SJCRH30 (cell line): ENCODE measurements around the gene HECW1. TPM values are rescaled to one million over a fixed set of nuclear protein-coding genes. Genes with fewer than 3 reads are reported as not detected.
"Not testable (repeated sequence)": the region's sequence is repeated elsewhere in the genome, so short reads cannot be mapped to it uniquely, and the experiment has no call there.

ENCODE experiments used
- DNase-seq, 2 experiments: peaks; one replicate each; pipeline ENCODE4 v3.0.0-alpha.2; 2015 to 2020
- H3K27ac ChIP-seq: fragments of 250-450 bp; sonication (Bioruptor Pico); 2 replicates; pipeline ENCODE4 v1.5.1; 2020; ENCODE audit warnings: mild to moderate bottlenecking, moderate library complexity
- H3K27me3 ChIP-seq: fragments of 250-450 bp; sonication (Bioruptor Pico); 2 replicates; pipeline ENCODE4 v1.5.1; 2020; ENCODE audit warnings: mild to moderate bottlenecking, moderate library complexity
- H3K36me3 ChIP-seq: fragments of 250-450 bp; sonication (Bioruptor Pico); 2 replicates; pipeline ENCODE4 v1.5.1; 2020; ENCODE audit warnings: mild to moderate bottlenecking, moderate library complexity
- H3K4me1 ChIP-seq: fragments of 250-450 bp; sonication (Bioruptor Pico); 2 replicates; pipeline ENCODE4 v1.5.1; 2020; ENCODE audit warnings: mild to moderate bottlenecking, moderate library complexity
- H3K4me3 ChIP-seq: fragments of 250-450 bp; sonication (Bioruptor Pico); 2 replicates; pipeline ENCODE4 v1.5.1; 2020; ENCODE audit warnings: mild to moderate bottlenecking, moderate library complexity
- H3K9me3 ChIP-seq: fragments of 250-450 bp; sonication (Bioruptor Pico); replicated peaks from 2 replicates; pipeline ENCODE4 v1.5.1; 2020; ENCODE audit warnings: mild to moderate bottlenecking, moderate library complexity
- total RNA-seq: library from RNA; depleted of rRNA; stranded (reverse); fragments of >200 nt; shearing (Covaris generic); gene quantifications from 2 replicates; pipeline ENCODE4 v1.2.3, GENCODE V29; 2014

HECW1 gene
- total RNA-seq, 1 experiment from 2014 or later: not detected

DNA sequence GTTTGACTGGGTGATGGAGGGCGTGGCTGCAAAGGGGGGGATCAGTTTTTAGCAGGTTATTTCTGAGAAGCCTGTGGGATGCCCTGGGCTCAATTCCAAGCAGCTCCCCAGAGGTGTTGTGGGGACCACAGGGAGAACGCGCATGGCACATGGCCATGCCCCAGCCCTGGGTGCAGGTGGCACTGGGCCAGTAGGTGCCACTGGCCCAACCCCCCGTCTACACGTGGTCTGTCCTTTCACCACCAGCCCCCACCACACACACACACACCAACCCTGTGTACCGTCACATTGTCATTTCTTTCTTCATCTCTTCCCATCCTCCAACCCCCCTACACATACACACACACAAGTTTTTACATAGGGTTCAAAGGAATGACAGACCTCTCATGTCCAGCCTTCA lies 355.4 kb downstream of the HECW1 start:
- H3K36me3 ChIP-seq: no peaks in the 10 kb centered on the region
- DNase-seq: no peak
- H3K27ac ChIP-seq: no peak overlapping the region
- H3K9me3 ChIP-seq: no peaks in the 10 kb centered on the region
- no peak overlapping the region for H3K4me3 ChIP-seq
- peaks cover 20% of the 10 kb centered on the region for H3K27me3 ChIP-seq
- H3K4me1 ChIP-seq: no peaks in the 10 kb centered on the region

DNA sequence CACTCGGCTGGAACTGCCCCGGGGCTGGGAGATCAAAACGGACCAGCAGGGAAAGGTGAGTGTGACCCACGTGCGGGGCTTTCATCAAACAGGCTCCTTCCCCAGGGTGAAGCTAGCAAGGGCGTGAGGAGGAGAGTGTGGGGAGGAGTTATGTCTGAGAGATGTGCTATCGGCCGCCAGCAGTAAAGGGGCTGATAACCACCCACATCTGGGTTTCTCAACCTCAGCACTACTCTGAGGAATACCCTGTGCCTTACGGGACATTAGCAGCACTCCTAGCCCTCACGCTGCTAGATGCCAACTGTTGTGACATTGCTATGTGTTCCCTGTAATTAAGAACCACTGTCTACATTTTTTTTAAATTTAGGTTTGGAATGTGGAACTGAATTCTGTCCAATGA lies 356.6 kb downstream of the HECW1 start:
- peaks cover 17% of the 10 kb centered on the region for H3K27me3 ChIP-seq
- no peak for DNase-seq

DNA sequence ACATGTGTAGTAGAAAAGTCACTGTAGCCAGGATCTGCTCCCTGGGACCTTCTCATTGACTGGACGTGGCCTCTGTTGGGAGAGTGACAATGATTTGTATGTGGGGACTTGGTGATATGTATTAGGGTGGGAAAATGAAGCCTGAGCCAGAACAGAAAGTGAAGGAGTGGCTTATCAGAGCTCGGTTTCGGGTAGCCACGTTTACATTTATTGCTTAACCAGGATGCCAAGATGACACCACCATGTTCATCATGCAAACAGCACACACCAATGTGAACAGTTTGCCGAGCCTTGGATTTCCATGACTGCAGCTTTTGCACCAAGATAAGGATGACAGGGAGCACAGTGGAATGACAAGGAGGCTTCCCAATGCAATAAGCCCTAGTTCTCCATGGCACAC lies 357.7 kb downstream of the HECW1 start:
- Histone ChIP-seq H3K9me3 (no peaks in the 10 kb centered on the region), H3K4me3 (no peak overlapping the region), H3K36me3 (no peaks in the 10 kb centered on the region), H3K27ac (no peak overlapping the region), H3K4me1 (no peaks in the 10 kb centered on the region), H3K27me3 (peaks cover 20% of the 10 kb centered on the region)
- no peak for DNase-seq

More for the DNA sequence above, 356.6 kb downstream of the HECW1 start:
- Histone ChIP-seq H3K9me3 (no peaks in the 10 kb centered on the region), H3K36me3 (no peaks in the 10 kb centered on the region), H3K27ac (no peak overlapping the region), H3K4me3 (no peak overlapping the region), H3K4me1 (no peaks in the 10 kb centered on the region)

DNA sequence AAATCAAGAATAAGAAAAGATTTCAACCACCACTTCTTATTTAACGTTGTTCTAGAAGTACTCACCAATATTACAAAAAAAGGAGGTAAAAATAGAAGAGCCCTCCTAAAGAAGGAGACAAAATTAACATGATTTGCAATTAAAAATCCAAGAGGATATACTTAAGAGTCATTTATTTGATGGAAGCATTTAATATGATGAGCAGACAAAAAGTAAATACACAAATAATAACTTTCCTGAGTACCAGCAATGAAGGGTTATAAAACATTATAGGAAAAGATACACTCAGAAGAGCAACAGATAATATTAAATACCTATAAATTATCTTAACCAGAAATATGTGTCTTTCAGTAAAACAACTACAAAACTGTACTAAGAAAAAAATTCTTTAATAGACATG lies 363.5 kb downstream of the HECW1 start:
- H3K9me3 ChIP-seq: no peaks in the 10 kb centered on the region
- no peaks in the 10 kb centered on the region for H3K4me1 ChIP-seq
- no peaks in the 10 kb centered on the region for H3K36me3 ChIP-seq
- H3K4me3 ChIP-seq: no peak overlapping the region
- no peak overlapping the region for H3K27ac ChIP-seq
- 0 out of 2 replicates have a peak, but pooled peaks cover 9% of the 10 kb centered on the region for H3K27me3 ChIP-seq
- DNase-seq: no peak

DNA sequence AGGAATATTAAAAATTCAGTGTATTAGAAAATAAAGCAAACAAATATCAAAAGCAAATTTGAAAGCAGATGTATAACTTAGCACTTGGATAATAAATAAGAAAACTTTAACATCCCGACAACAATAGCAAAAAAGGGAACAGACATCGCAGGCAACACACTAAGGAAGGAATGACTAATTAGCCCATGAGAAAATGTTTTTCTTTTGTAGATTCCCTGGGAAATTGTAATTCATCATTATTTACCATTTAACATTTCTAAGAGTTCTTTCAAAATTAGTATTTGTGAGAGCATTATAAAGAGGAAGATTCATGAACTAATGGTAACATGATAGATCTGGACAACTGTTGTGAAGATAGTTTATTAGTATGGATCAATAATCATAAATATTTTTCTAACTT lies 364.4 kb downstream of the HECW1 start:
- H3K27me3 ChIP-seq: 0 out of 2 replicates have a peak, but pooled peaks cover 7% of the 10 kb centered on the region
- no peaks in the 10 kb centered on the region for H3K9me3 ChIP-seq
- no peaks in the 10 kb centered on the region for H3K36me3 ChIP-seq
- no peak overlapping the region for H3K27ac ChIP-seq
- H3K4me3 ChIP-seq: no peak overlapping the region
- H3K4me1 ChIP-seq: no peaks in the 10 kb centered on the region
- DNase-seq: no peak

DNA sequence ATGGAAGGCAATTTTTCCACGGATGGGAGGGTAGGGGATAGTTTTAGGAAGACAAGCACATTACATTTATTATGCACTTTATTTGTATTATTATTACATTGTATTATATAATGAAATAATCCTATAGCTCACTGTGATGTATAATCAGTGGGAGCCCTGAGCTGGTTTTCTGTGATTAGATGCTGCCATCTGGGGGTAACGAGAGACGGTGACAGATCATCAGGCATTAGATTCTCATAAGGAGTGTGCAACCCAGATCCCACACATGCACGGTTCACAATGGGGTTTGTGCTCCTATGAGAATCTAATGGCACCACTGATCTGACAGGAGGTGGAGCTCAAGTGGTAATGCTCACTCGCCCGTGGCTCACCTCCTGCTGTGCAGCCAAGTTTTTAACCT lies 366.6 kb downstream of the HECW1 start:
- Histone ChIP-seq H3K4me1 (no peaks in the 10 kb centered on the region), H3K27ac (no peak overlapping the region), H3K36me3 (no peaks in the 10 kb centered on the region), H3K9me3 (no peaks in the 10 kb centered on the region), H3K27me3 (0 out of 2 replicates have a peak, but pooled peaks cover 3% of the 10 kb centered on the region), H3K4me3 (no peak overlapping the region)
- DNase-seq: peak in 1 of 2 experiments; percentile 30

DNA sequence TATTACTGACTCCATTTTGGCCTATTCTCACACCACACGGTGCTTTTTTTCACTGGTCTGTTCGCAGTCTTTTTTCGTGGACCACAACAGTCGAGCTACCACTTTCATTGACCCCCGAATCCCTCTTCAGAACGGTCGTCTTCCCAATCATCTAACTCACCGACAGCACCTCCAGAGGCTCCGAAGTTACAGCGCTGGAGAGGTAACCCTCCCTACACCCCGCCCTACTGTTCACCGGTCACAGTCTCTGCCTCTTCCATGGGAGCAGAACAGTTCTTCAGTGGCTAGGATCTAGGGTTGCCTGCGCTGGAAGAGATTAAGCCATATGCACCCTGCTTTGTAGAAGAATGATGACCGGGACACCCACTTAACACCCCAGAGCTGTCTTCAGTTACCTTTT lies 367.1 kb downstream of the HECW1 start:
- no peaks in the 10 kb centered on the region for H3K9me3 ChIP-seq
- H3K4me3 ChIP-seq: no peak overlapping the region
- DNase-seq: no peak
- H3K36me3 ChIP-seq: no peaks in the 10 kb centered on the region
- H3K27me3 ChIP-seq: 0 out of 2 replicates have a peak, but pooled peaks cover 3% of the 10 kb centered on the region
- no peaks in the 10 kb centered on the region for H3K4me1 ChIP-seq
- no peak overlapping the region for H3K27ac ChIP-seq

DNA sequence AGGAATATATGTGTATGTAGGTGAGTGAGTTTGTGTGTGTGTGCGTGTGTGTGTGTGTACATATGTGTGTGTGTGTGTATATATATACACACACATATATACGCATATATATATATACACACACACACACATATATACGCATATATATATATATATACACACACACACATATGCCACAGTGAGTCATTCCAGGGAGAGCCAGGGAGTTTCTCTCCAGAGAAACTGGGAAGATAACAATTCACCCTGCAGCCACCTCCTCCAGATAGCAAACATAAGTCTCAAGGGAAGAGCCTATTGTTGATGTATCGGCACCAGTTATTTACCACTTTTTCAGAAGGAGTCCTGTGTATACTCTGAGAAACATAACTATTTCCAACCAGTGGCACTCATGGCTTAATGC lies 368.1 kb downstream of the HECW1 start:
- Histone ChIP-seq H3K9me3 (no peaks in the 10 kb centered on the region), H3K4me3 (no peak overlapping the region), H3K4me1 (no peaks in the 10 kb centered on the region), H3K27me3 (no peaks in the 10 kb centered on the region), H3K36me3 (no peaks in the 10 kb centered on the region), H3K27ac (no peak overlapping the region)
- DNase-seq: no peak

DNA sequence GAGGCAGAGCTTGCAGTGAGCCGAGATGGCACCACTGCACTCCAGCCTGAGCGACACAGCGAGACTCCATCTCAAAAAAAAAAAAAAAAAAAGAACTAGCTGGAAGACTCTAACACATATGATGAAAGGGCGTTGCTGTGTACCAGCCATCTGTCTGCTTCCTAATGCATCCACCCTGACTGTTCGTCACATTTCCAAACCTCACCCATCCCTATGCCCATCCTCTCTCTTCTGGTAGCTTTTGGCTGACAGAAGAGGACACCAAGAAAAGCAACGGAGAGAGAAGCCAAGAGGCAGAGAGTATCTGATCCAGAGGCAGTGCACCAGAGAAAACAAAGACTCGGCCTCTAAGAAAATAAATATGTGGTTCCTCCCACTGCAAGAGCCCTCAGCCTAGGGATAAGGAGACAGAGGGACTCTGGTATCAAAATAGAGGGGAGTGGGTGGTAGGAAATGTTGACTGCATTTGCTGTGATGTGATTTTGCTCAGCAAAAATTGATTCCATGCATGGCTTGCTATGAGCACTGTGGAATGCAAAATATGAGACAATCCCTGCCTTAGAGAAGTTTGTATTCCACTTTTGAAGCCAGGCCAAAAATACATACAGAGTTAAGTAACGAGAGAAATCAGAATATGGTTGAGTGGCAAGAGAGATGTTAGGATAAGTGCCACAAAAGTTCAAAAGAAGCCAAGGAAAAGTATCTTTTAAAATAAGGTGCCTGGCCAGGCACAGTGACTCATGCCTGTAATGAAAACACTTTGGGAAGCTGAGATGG lies 369.6 kb downstream of the HECW1 start:
- no peak overlapping the region for H3K27ac ChIP-seq
- H3K9me3 ChIP-seq: no peaks in the 10 kb centered on the region
- H3K27me3 ChIP-seq: no peaks in the 10 kb centered on the region
- H3K4me3 ChIP-seq: no peak overlapping the region
- H3K4me1 ChIP-seq: no peaks in the 10 kb centered on the region
- no peaks in the 10 kb centered on the region for H3K36me3 ChIP-seq
- DNase-seq: no peak

DNA sequence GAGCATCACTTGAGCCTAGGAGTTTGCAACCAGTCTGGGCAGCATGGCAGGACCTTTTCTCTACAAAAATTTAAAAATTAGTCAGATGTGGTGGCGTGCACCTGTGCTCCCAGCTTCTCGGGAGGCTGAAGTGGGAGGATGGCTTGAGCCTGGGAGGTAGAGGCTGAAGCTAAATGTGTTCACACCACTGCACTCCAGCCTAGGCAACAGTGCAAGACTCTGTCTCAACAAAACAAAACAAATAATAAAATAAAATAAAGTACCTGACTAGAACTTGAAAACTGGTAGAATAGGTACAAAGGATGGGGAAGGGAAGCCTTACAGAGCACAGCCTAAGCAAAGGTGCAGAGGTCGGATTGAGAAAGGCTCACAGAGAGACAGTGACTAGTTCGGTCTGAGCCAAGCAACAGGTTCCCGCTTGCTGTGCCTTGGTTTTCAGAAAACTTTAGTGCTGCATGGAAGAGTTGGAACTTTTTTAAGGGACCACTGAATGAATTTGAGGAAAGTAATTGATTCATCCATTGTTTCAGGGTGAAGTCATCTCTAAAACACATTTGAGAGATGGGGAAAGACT lies 370.3 kb downstream of the HECW1 start:
- Histone ChIP-seq H3K4me3 (no peak overlapping the region), H3K27ac (no peak overlapping the region), H3K36me3 (no peaks in the 10 kb centered on the region), H3K9me3 (no peaks in the 10 kb centered on the region), H3K27me3 (no peaks in the 10 kb centered on the region), H3K4me1 (no peaks in the 10 kb centered on the region)
- DNase-seq: no peak

DNA sequence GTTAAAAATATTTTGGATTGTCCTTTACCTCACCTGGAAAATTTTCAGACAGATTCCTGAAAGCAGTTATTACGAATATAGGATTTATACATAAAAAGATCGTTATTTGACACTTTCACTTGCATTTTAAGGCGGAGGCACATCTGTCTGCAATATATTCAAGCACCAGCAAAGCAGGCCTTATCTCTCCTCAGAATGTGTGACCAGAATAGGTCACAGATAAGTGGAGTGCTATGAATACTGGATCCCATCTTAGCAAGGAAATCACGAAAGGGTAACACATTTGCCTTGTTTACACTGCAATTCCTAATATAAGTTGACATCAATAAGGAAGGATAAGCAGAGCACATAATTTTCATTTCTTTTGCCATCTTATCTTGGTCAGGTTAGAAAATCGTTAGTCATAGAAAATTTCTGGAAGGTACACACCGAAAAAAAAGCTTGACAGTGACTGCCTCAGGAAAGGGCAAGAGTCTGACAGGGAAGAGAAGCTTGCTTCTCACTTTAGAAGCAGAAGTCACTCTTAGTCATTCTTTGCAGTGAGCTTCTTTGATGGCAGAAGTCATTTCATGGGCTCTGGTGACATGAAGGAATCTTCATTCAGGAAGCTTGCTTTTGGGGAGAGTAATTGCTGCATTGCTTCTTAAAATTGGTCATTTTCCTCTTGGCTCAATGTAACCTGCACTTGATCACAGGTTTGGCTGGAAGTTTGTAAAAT lies 372.4 kb downstream of the HECW1 start:
- no peak for DNase-seq
- Histone ChIP-seq H3K4me1 (no peaks in the 10 kb centered on the region), H3K27ac (no peak overlapping the region), H3K4me3 (no peak overlapping the region), H3K27me3 (no peaks in the 10 kb centered on the region), H3K9me3 (no peaks in the 10 kb centered on the region), H3K36me3 (no peaks in the 10 kb centered on the region)

DNA sequence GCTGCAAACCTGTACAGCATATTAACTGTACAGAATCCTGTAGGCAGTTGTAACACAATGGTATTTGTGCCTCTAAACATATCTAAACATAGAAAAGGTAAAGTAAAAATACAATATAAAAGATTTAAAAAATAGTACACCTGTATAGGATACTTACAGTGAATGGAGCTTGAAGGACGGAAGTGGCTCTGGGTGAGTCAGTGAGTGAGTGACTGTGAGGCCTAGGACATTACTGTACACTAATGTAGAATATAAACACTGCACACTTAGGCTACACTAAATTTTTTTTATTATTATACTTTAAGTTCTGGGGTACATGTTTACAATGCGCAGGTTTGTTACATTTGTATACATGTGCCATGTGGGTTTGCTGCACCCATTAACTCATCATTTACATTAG lies 373.1 kb downstream of the HECW1 start:
- Histone ChIP-seq H3K27me3 (no peaks in the 10 kb centered on the region), H3K4me3 (no peak overlapping the region), H3K27ac (no peak overlapping the region), H3K36me3 (no peaks in the 10 kb centered on the region), H3K4me1 (no peaks in the 10 kb centered on the region), H3K9me3 (no peaks in the 10 kb centered on the region)
- no peak for DNase-seq

DNA sequence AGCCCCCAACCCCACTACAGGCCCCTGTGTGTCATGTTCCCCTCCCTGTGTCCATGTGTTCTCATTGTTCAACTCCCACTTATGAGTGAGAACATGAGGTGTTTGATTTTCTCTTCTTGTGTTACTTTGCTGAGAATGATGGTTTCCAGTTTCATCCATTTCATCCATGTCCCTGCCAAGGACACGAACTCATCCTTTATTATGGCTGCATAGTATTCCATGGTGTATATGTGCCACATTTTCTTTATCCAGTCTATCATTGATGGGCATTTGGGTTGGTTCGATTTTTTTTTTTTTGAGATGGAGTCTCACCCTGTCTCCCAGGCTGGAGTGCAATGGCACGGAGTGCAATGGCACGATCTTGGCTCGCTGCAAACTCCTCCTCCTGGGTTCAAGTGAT lies 373.6 kb downstream of the HECW1 start:
- H3K27ac ChIP-seq, DNase-seq, H3K9me3 ChIP-seq, H3K4me1 ChIP-seq, H3K4me3 ChIP-seq, H3K27me3 ChIP-seq, H3K36me3 ChIP-seq: not testable (repeated sequence)

DNA sequence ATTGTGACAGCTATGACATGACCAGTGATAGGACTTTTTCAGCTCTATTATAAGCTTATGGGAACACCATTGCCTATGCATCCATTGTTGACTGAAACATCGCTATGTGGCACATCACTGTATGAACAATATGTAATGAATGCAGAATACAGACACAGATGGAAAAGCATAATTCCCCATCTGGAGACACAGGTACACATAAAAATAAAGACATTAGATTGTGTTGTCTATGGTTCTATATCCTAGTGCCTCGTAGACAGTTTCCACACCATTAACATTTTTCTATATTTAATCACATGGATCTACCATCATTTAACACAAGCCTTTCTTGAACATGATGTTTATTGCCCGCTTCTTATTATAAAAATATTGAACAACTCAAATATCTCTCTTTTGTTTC lies 374.2 kb downstream of the HECW1 start:
- no peaks in the 10 kb centered on the region for H3K9me3 ChIP-seq
- no peaks in the 10 kb centered on the region for H3K4me1 ChIP-seq
- no peak overlapping the region for H3K27ac ChIP-seq
- H3K4me3 ChIP-seq: no peak overlapping the region
- no peaks in the 10 kb centered on the region for H3K36me3 ChIP-seq
- DNase-seq: no peak
- H3K27me3 ChIP-seq: no peaks in the 10 kb centered on the region

DNA sequence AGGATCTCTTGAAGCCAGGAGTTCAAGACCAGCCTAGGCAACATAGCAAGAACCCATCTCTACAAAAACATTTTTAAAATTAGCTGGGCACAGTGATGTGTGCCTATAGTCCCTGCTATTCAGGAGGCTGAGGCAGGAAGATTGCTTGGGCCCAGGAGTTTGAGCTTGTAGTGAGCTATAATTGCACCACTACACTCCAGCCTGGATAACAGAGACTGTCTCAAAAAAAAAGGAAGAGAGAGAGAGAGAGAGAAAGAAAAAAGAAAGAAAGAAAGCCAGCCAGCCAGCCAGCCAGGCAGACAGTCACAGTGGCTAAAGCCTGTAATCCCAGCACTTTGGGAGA lies 375.3 kb downstream of the HECW1 start:
- DNase-seq: no peak
- no peaks in the 10 kb centered on the region for H3K27me3 ChIP-seq
- no peaks in the 10 kb centered on the region for H3K9me3 ChIP-seq
- H3K27ac ChIP-seq: no peak overlapping the region
- H3K4me1 ChIP-seq: no peaks in the 10 kb centered on the region
- no peaks in the 10 kb centered on the region for H3K36me3 ChIP-seq
- no peak overlapping the region for H3K4me3 ChIP-seq
